Bronchial epithelial cell (primary cell): Measurements from ENCODE around the gene SASH1. TPM values are rescaled to one million over a fixed set of nuclear protein-coding genes. Genes with fewer than 3 reads are reported as not detected.
A peak's percentile ranks its signal among the peaks of the same experiment; 100 is the strongest.
"Not testable (repeated sequence)": the region's sequence is repeated elsewhere in the genome, so short reads cannot be mapped to it uniquely, and the experiment has no call there.

Experiments
- DNase-seq: peaks from one replicate; pipeline ENCODE4 v3.0.0-alpha.2; 2010; ENCODE audit warnings: low read depth
- FAIRE-seq: peaks from 2 replicates; lab custom pipeline; 2011; peaks lifted over from hg19 to GRCh38; lab: Jason Lieb, UNC
- H3K27me3 ChIP-seq: 2 replicates; pipeline ENCODE4 v1.5.1; 2011; ENCODE audit warnings: low read length; ENCODE audit not compliant: control insufficient read depth, insufficient read depth
- H3K36me3 ChIP-seq: 2 replicates; pipeline ENCODE4 v1.5.1; 2011; ENCODE audit warnings: low read length; ENCODE audit not compliant: control insufficient read depth, insufficient read depth
- H3K4me3 ChIP-seq: 2 replicates; pipeline ENCODE4 v1.5.1; 2011; ENCODE audit warnings: mild to moderate bottlenecking, low read depth, low read length, control low read depth
- total RNA-seq: library from RNA; depleted of rRNA; stranded (reverse); fragments of >200 nt; gene quantifications from 2 replicates; pipeline ENCODE4 v1.2.1, GENCODE V29; 2014
- TF ChIP-seq, protein P1 (sequence below): IDR thresholded peaks from 2 replicates; pipeline ENCODE4 v1.5.1; 2011; ENCODE audit warnings: mild to moderate bottlenecking, moderate library complexity, low read length, control low read depth, inconsistent platforms; ENCODE audit not compliant: insufficient read depth, severe bottlenecking

Gene SASH1
- total RNA-seq, 1 donor from 2014 or later, result 3.9 TPM

DNA sequence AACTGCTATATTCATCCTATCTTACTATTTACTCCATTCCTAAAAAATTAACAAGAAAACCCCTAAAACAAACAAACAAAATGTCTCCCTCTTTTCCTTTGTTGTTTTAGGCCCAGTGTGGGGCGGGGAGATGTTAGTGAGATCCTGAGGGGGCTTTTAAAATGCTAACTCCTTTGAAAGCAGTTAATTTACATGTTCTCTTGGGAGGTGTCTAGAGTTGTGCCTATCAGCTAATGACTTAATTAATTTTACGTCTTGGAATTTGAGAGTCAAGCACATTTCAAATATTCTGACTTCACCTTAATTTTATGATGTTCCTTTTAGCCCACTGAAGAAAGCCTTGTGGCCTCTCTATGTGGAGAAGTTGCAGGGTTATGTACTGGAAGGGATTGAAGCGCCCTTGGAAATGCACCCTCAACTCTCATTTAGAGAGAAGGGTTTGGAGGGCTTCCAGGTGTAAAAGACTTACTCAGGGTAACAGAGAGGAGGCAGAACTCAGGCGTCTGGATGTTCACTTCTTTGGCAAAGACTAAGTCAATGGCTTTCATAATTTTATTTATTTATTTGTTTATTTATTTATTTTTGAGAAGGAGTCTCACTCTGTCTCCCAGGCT, 4.9 kb downstream of the SASH1 start:
- no peak for FAIRE-seq

GRCh38 chr6:148348335-148348734, 5.7 kb downstream of the SASH1 start:
- TF ChIP-seq, protein P1, sequence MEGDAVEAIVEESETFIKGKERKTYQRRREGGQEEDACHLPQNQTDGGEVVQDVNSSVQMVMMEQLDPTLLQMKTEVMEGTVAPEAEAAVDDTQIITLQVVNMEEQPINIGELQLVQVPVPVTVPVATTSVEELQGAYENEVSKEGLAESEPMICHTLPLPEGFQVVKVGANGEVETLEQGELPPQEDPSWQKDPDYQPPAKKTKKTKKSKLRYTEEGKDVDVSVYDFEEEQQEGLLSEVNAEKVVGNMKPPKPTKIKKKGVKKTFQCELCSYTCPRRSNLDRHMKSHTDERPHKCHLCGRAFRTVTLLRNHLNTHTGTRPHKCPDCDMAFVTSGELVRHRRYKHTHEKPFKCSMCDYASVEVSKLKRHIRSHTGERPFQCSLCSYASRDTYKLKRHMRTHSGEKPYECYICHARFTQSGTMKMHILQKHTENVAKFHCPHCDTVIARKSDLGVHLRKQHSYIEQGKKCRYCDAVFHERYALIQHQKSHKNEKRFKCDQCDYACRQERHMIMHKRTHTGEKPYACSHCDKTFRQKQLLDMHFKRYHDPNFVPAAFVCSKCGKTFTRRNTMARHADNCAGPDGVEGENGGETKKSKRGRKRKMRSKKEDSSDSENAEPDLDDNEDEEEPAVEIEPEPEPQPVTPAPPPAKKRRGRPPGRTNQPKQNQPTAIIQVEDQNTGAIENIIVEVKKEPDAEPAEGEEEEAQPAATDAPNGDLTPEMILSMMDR, result no peak
- Histone ChIP-seq H3K36me3 (no peaks in the 10 kb centered on the region), H3K27me3 (no peaks in the 10 kb centered on the region), H3K4me3 (no peak overlapping the region)
- no peak for DNase-seq
- no peak for FAIRE-seq

More for the DNA sequence above, 4.9 kb downstream of the SASH1 start:
- Histone ChIP-seq H3K27me3 (no peaks in the 10 kb centered on the region), H3K36me3 (no peaks in the 10 kb centered on the region), H3K4me3 (no peak overlapping the region)
- DNase-seq, result no peak
- TF ChIP-seq, protein P1, result no peak

- H3K4me3 ChIP-seq, result no peak overlapping the region
- no peaks in the 10 kb centered on the region for H3K27me3 ChIP-seq
- no peaks in the 10 kb centered on the region for H3K36me3 ChIP-seq
- FAIRE-seq, result no peak
- TF ChIP-seq, protein P1, result no peak
- no peak for DNase-seq
Measured at GRCh38 chr6:148348778-148349177, 6.1 kb downstream of the SASH1 start.

GRCh38 chr6:148349466-148349865, 6.8 kb downstream of the SASH1 start:
- Histone ChIP-seq H3K4me3 (no peak overlapping the region), H3K36me3 (no peaks in the 10 kb centered on the region), H3K27me3 (no peaks in the 10 kb centered on the region)
- TF ChIP-seq, protein P1, result no peak
- DNase-seq, result peak; percentile 25
- FAIRE-seq, result no peak

GRCh38 chr6:148351309-148351708, 8.7 kb downstream of the SASH1 start:
- H3K27me3 ChIP-seq, result no peaks in the 10 kb centered on the region
- H3K4me3 ChIP-seq, result no peak overlapping the region
- TF ChIP-seq, protein P1, result no peak
- no peaks in the 10 kb centered on the region for H3K36me3 ChIP-seq
- FAIRE-seq, result no peak
- no peak for DNase-seq

- H3K36me3 ChIP-seq, H3K27me3 ChIP-seq, H3K4me3 ChIP-seq, FAIRE-seq, DNase-seq: not testable (repeated sequence)
Measured at GRCh38 chr6:148352421-148352820, 9.8 kb downstream of the SASH1 start.
